ENCODE results near the gene IGLL1.

IGLL1 gene

GRCh38 chr22:23569291-23569690 lies 10.8 kb downstream of the IGLL1 start:
- Histone ChIP-seq H2AFZ (ENCODE audit: low read length) (no peak overlapping the region), H3K18ac (ENCODE audit: low read length) (no peak overlapping the region), H2AK5ac (ENCODE audit: low read depth, low read length) (peak overlapping the region; percentile 8), H4K8ac (ENCODE audit: low read depth, low read length) (no peak overlapping the region), H2BK15ac (ENCODE audit: low read length) (no peak overlapping the region), H2BK120ac (ENCODE audit: low read depth, low read length) (no peak overlapping the region), H3K14ac (ENCODE audit: low read length) (no peak overlapping the region), H4K91ac (ENCODE audit: low read depth, low read length, poor library complexity) (no peak overlapping the region), H2BK5ac (ENCODE audit: low read length) (no peak overlapping the region), H3K9ac (ENCODE audit: low read depth, low read length, poor library complexity) (no peak overlapping the region), H3K4me2 (ENCODE audit: insufficient read depth, low read length, poor library complexity, severe bottlenecking) (no peak overlapping the region), H3K36me3 (replicated peaks in 1 of 2; ENCODE audit: control insufficient read depth in 2 of 2, insufficient read depth in 2 of 2, low read length in 2 of 2) (no peaks in the 10 kb centered on the region), H3K79me1 (ENCODE audit: low read depth, low read length) (no peaks in the 10 kb centered on the region), H3K4ac (ENCODE audit: low read length) (no peak overlapping the region), H2BK12ac (ENCODE audit: low read length) (no peak overlapping the region), H3K27me3 (ENCODE audit: control insufficient read depth in 3 of 3, insufficient read depth in 3 of 3, low read depth in 1 of 3, low read length in 3 of 3) (peaks cover 0 to 16% (median 13%) of the 10 kb centered on the region in 3 experiments), H3K4me1 (ENCODE audit: control insufficient read depth in 2 of 2, insufficient read depth in 1 of 2, low read depth in 1 of 2, low read length in 2 of 2) (peaks cover 10 to 14% of the 10 kb centered on the region in 2 donors), H3K9me3 (replicated peaks in 1 of 2; ENCODE audit: control insufficient read depth in 2 of 2, insufficient read depth in 1 of 2, low read depth in 1 of 2, low read length in 2 of 2) (no peaks in the 10 kb centered on the region), H3K4me3 (ENCODE audit: low read length in 2 of 2) (peak overlapping the region in 1 of 2 donors; percentile 5), H3K23ac (ENCODE audit: low read depth, low read length, poor library complexity) (no peak overlapping the region), H3K27ac (replicated peaks; ENCODE audit: low read length) (no peak overlapping the region)
- DNase-seq (ENCODE audit: low spot score): no peak
- no CpG with 5 or more reads among the region's 8 CpGs for WGBS, 2 donors (ENCODE audit: extremely low coverage in 2 of 2, insufficient read length in 2 of 2, insufficient replicate concordance in 1 of 2)

- WGBS, 2 donors (ENCODE audit: extremely low coverage in 2 of 2, insufficient read length in 2 of 2, insufficient replicate concordance in 1 of 2): no CpG with 5 or more reads among the region's 37 CpGs
- H2BK12ac ChIP-seq (ENCODE audit: low read length): peak overlapping the region; percentile 94
- no peak overlapping the region for H4K91ac ChIP-seq (ENCODE audit: low read depth, low read length, poor library complexity)
- no peak overlapping the region for H3K27ac ChIP-seq (replicated peaks; ENCODE audit: low read length)
- peak overlapping the region; percentile 94 for H2BK120ac ChIP-seq (ENCODE audit: low read depth, low read length)
- no peak for DNase-seq (ENCODE audit: low spot score)
- peak overlapping the region; percentile 83 for H3K23ac ChIP-seq (ENCODE audit: low read depth, low read length, poor library complexity)
- no peaks in the 10 kb centered on the region for H3K79me1 ChIP-seq (ENCODE audit: low read depth, low read length)
- peaks cover 10 to 14% of the 10 kb centered on the region in 2 donors for H3K4me1 ChIP-seq (ENCODE audit: control insufficient read depth in 2 of 2, insufficient read depth in 1 of 2, low read depth in 1 of 2, low read length in 2 of 2)
- peak overlapping the region; percentile 97 for H2AFZ ChIP-seq (ENCODE audit: low read length)
- H3K27me3 ChIP-seq (ENCODE audit: control insufficient read depth in 3 of 3, insufficient read depth in 3 of 3, low read depth in 1 of 3, low read length in 3 of 3): peaks cover 0 to 16% (median 13%) of the 10 kb centered on the region in 3 experiments
- peak overlapping the region; percentile 26 for H3K14ac ChIP-seq (ENCODE audit: low read length)
- peak overlapping the region; percentile 60 for H2AK5ac ChIP-seq (ENCODE audit: low read depth, low read length)
- H3K9me3 ChIP-seq (replicated peaks in 1 of 2; ENCODE audit: control insufficient read depth in 2 of 2, insufficient read depth in 1 of 2, low read depth in 1 of 2, low read length in 2 of 2): no peaks in the 10 kb centered on the region
- H2BK5ac ChIP-seq (ENCODE audit: low read length): peak overlapping the region; percentile 75
- peak overlapping the region; percentile 65 for H3K18ac ChIP-seq (ENCODE audit: low read length)
- no peaks in the 10 kb centered on the region for H3K36me3 ChIP-seq (replicated peaks in 1 of 2; ENCODE audit: control insufficient read depth in 2 of 2, insufficient read depth in 2 of 2, low read length in 2 of 2)
- H4K8ac ChIP-seq (ENCODE audit: low read depth, low read length): no peak overlapping the region
- no peak overlapping the region for H3K4ac ChIP-seq (ENCODE audit: low read length)
- H3K4me2 ChIP-seq (ENCODE audit: insufficient read depth, low read length, poor library complexity, severe bottlenecking): peak overlapping the region; percentile 73
- H3K9ac ChIP-seq (ENCODE audit: low read depth, low read length, poor library complexity): peak overlapping the region; percentile 30
- H3K4me3 ChIP-seq (ENCODE audit: low read length in 2 of 2): peak overlapping the region; percentile 39 to 71
- peak overlapping the region; percentile 10 for H2BK15ac ChIP-seq (ENCODE audit: low read length)
Measured at GRCh38 chr22:23566705-23567475, 13.2 kb downstream of the IGLL1 start.

GRCh38 chr22:23565915-23566704 lies 14.0 kb downstream of the IGLL1 start:
- Histone ChIP-seq H3K27ac (replicated peaks; ENCODE audit: low read length) (no peak overlapping the region), H3K27me3 (ENCODE audit: control insufficient read depth in 3 of 3, insufficient read depth in 3 of 3, low read depth in 1 of 3, low read length in 3 of 3) (peaks cover 0 to 16% (median 13%) of the 10 kb centered on the region in 3 experiments), H3K4ac (ENCODE audit: low read length) (no peak overlapping the region), H3K9ac (ENCODE audit: low read depth, low read length, poor library complexity) (no peak overlapping the region), H3K14ac (ENCODE audit: low read length) (no peak overlapping the region), H3K23ac (ENCODE audit: low read depth, low read length, poor library complexity) (no peak overlapping the region), H3K4me2 (ENCODE audit: insufficient read depth, low read length, poor library complexity, severe bottlenecking) (peak overlapping the region; percentile 73), H2AK5ac (ENCODE audit: low read depth, low read length) (no peak overlapping the region), H2BK5ac (ENCODE audit: low read length) (peak overlapping the region; percentile 54), H3K36me3 (replicated peaks in 1 of 2; ENCODE audit: control insufficient read depth in 2 of 2, insufficient read depth in 2 of 2, low read length in 2 of 2) (no peaks in the 10 kb centered on the region), H2BK120ac (ENCODE audit: low read depth, low read length) (peak overlapping the region; percentile 94), H2BK12ac (ENCODE audit: low read length) (peak overlapping the region; percentile 98), H3K79me1 (ENCODE audit: low read depth, low read length) (no peaks in the 10 kb centered on the region), H3K18ac (ENCODE audit: low read length) (peak overlapping the region; percentile 92), H4K91ac (ENCODE audit: low read depth, low read length, poor library complexity) (no peak overlapping the region), H2BK15ac (ENCODE audit: low read length) (peak overlapping the region; percentile 10), H4K8ac (ENCODE audit: low read depth, low read length) (no peak overlapping the region), H3K4me1 (ENCODE audit: control insufficient read depth in 2 of 2, insufficient read depth in 1 of 2, low read depth in 1 of 2, low read length in 2 of 2) (peaks cover 10 to 14% of the 10 kb centered on the region in 2 donors), H3K9me3 (replicated peaks in 1 of 2; ENCODE audit: control insufficient read depth in 2 of 2, insufficient read depth in 1 of 2, low read depth in 1 of 2, low read length in 2 of 2) (no peaks in the 10 kb centered on the region), H3K4me3 (ENCODE audit: low read length in 2 of 2) (peak overlapping the region; percentile 39 to 78), H2AFZ (ENCODE audit: low read length) (peak overlapping the region; percentile 97)
- no CpG with 5 or more reads among the region's 73 CpGs for WGBS, 2 donors (ENCODE audit: extremely low coverage in 2 of 2, insufficient read length in 2 of 2, insufficient replicate concordance in 1 of 2)
- peak; percentile 55 for DNase-seq (ENCODE audit: low spot score)
